SJSA1 (cell line): Measurements from ENCODE around the gene POU3F1. TPM values are rescaled to one million over a fixed set of nuclear protein-coding genes. Genes with fewer than 3 reads are reported as not detected.

ENCODE experiments used
- DNase-seq, 2 experiments: peaks; one replicate each; pipeline ENCODE4 v3.0.0-alpha.2; 2015 to 2020; ENCODE audit warnings: low spot score in 2 of 2, low read depth in 1 of 2
- H3K27ac ChIP-seq: fragments of 250-450 bp; sonication (Bioruptor Pico); 2 replicates; pipeline ENCODE4 v1.5.1; 2020; ENCODE audit warnings: mild to moderate bottlenecking, moderate library complexity
- H3K27me3 ChIP-seq: fragments of 250-450 bp; sonication (Bioruptor Pico); replicated peaks from 2 replicates; pipeline ENCODE4 v1.5.1; 2020; ENCODE audit warnings: mild to moderate bottlenecking, moderate library complexity
- H3K36me3 ChIP-seq: fragments of 250-450 bp; sonication (Bioruptor Pico); 2 replicates; pipeline ENCODE4 v1.5.1; 2020; ENCODE audit warnings: mild to moderate bottlenecking
- H3K4me1 ChIP-seq: fragments of 250-450 bp; sonication (Bioruptor Pico); replicated peaks from 2 replicates; pipeline ENCODE4 v1.6.1; 2021; ENCODE audit warnings: mild to moderate bottlenecking
- H3K4me3 ChIP-seq: fragments of 250-450 bp; sonication (Bioruptor Pico); 2 replicates; pipeline ENCODE4 v1.5.1; 2020; ENCODE audit warnings: mild to moderate bottlenecking
- H3K9me3 ChIP-seq: fragments of 250-450 bp; sonication (Bioruptor Pico); replicated peaks from 2 replicates; pipeline ENCODE4 v1.5.1; 2020; ENCODE audit warnings: mild to moderate bottlenecking
- total RNA-seq: library from RNA; depleted of rRNA; stranded (reverse); fragments of >200 nt; shearing (Covaris generic); gene quantifications from 2 replicates; pipeline ENCODE4 v1.2.3, GENCODE V29; 2014

POU3F1 gene
- total RNA-seq, 1 experiment from 2014 or later, result 0.26 TPM

DNA sequence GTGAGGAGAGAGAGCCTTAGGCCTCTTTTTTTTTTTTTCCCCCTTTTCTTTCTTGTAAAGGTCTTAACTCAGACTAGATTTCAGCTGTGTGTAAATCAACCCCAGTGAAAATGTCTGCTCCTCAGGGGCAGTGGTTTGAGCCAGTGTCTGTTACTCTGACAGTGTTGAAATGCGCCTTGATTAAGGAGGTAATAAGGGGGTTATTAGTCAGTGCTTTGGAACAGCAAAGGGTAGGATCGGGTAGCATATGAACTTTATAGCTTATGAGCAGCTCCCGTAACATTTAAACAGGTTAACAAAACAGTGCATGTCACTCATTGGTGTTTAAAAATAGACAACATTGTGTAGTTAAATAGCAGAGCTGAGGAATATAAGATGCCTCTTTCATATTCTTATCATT is 23.8 kb downstream of the POU3F1 start:
- no peaks in the 10 kb centered on the region for H3K4me1 ChIP-seq
- H3K36me3 ChIP-seq, result peaks cover 92% of the 10 kb centered on the region
- no peaks in the 10 kb centered on the region for H3K27me3 ChIP-seq
- H3K4me3 ChIP-seq, result no peak overlapping the region
- H3K9me3 ChIP-seq, result no peaks in the 10 kb centered on the region
- DNase-seq, result no peak
- no peak overlapping the region for H3K27ac ChIP-seq

DNA sequence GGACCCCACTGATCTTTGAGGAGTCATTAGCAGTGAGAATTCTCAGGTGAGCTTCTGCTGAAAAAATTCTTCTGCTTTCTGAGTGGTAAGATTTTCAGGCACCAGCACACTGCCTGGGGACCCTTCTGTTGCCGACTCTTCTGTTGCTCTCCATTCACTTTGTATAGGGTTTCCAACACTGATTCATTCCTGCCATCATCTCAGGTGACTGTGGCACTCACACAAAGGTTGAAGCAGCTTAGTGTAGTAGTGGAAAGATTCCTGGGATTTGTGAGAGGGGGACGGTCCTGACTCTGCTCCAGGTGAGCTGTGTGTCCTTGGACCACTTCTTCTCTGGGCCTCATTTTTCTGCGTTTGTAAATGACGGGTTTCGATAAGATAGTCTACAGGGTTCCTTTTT is 24.6 kb downstream of the POU3F1 start:
- H3K4me3 ChIP-seq, result no peak overlapping the region
- no peaks in the 10 kb centered on the region for H3K4me1 ChIP-seq
- DNase-seq, result no peak
- no peaks in the 10 kb centered on the region for H3K27me3 ChIP-seq
- no peaks in the 10 kb centered on the region for H3K9me3 ChIP-seq
- peaks cover 100% of the 10 kb centered on the region for H3K36me3 ChIP-seq
- H3K27ac ChIP-seq, result no peak overlapping the region

GRCh38 chr1:38020396-38020795 is 26.2 kb downstream of the POU3F1 start:
- Histone ChIP-seq H3K27ac (no peak overlapping the region), H3K27me3 (no peaks in the 10 kb centered on the region), H3K4me1 (peaks cover 1% of the 10 kb centered on the region; the same call in 1 of the 2 replicates), H3K9me3 (no peaks in the 10 kb centered on the region), H3K36me3 (peaks cover 100% of the 10 kb centered on the region), H3K4me3 (no peak overlapping the region)
- no peak for DNase-seq

- DNase-seq, result peak in 1 of 2 experiments; percentile 39
- Histone ChIP-seq H3K27me3 (no peaks in the 10 kb centered on the region), H3K36me3 (peaks cover 99% of the 10 kb centered on the region)
These were observed 27.7 kb downstream of the POU3F1 start for GRCh38 chr1:38018864-38019343.

DNA sequence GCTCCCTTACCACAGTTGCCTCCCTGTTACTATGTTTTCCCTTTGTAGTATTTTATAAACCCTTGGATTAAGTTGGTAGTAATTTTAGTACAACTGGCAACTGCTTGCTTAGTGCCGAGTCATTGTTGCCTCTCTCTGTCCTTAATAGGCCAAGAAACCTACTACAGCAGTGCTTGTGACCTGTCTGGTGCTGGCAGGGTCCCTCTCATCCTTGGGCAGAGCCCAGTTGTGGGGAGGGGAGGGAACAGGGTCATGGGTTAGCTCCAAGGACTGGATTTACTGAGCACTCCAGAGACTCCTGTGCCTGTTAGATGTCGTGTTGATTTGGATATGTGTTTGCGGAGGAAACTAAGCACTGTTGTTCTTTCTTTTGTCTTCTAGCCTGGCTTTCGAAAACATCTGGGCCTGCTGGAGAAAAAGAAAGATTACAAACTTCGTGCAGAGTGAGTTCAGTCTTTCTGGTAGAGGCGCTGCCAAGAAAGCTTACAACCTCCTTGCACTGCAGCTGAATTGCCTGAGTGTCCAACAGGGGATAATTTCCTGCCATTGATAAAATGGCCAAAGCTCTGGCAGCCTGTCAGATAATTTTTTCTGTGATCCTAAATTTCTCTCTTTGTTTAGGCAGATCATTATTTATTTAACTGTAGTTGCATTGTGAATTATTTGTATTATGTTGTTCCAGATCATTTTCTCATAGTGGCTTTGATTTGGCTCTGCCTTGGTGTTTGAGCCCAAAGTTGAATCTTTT is 30.4 kb downstream of the POU3F1 start:
- Histone ChIP-seq H3K9me3 (no peaks in the 10 kb centered on the region), H3K4me3 (no peak overlapping the region), H3K27me3 (no peaks in the 10 kb centered on the region), H3K4me1 (peaks cover 21% of the 10 kb centered on the region), H3K36me3 (peaks cover 83% of the 10 kb centered on the region), H3K27ac (no peak overlapping the region)
- no peak for DNase-seq

More at GRCh38 chr1:38018864-38019343, 27.7 kb downstream of the POU3F1 start:
- Histone ChIP-seq H3K4me3 (no peak overlapping the region), H3K9me3 (no peaks in the 10 kb centered on the region), H3K27ac (no peak overlapping the region), H3K4me1 (peaks cover 8% of the 10 kb centered on the region)

- no peak for DNase-seq
- no peak overlapping the region for H3K27ac ChIP-seq
- H3K9me3 ChIP-seq, result no peaks in the 10 kb centered on the region
- no peak overlapping the region for H3K4me3 ChIP-seq
- no peaks in the 10 kb centered on the region for H3K27me3 ChIP-seq
- H3K36me3 ChIP-seq, result peaks cover 70% of the 10 kb centered on the region
- H3K4me1 ChIP-seq, result peaks cover 21% of the 10 kb centered on the region
These were observed 31.7 kb downstream of the POU3F1 start for GRCh38 chr1:38014724-38015424.

DNA sequence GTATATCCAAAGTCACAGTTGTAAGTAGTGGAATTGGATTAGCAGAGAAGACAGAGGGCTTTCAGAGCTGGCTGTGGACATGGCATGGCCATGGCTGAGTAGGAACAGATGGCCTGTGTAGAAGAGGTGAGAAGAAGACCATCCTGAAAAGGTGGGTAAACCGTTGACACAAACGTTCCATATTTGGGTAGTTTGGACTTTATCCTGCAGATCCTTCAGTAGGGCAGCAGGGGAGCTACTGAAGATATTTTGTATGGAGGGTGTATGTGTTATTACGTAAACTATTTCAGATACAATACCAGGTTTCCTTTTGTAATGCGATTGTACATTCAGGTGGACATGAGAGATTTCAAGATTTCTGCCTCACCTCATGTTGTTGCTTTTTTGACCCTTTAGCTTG is 32.4 kb downstream of the POU3F1 start:
- Histone ChIP-seq H3K36me3 (peaks cover 63% of the 10 kb centered on the region), H3K4me1 (peaks cover 24% of the 10 kb centered on the region), H3K9me3 (no peaks in the 10 kb centered on the region), H3K27ac (no peak overlapping the region), H3K4me3 (no peak overlapping the region), H3K27me3 (no peaks in the 10 kb centered on the region)
- DNase-seq, result no peak

GRCh38 chr1:38013227-38013622 is 33.4 kb downstream of the POU3F1 start:
- H3K36me3 ChIP-seq, result peaks cover 54% of the 10 kb centered on the region
- H3K27ac ChIP-seq, result peak overlapping the region; percentile 85
- H3K4me3 ChIP-seq, result peak overlapping the region; percentile 71
- H3K27me3 ChIP-seq, result no peaks in the 10 kb centered on the region
- no peaks in the 10 kb centered on the region for H3K9me3 ChIP-seq
- peaks cover 27% of the 10 kb centered on the region for H3K4me1 ChIP-seq
- DNase-seq, result no peak

- Histone ChIP-seq H3K9me3 (no peaks in the 10 kb centered on the region), H3K4me1 (peaks cover 27% of the 10 kb centered on the region), H3K4me3 (peak within 1 kb of the TSS; percentile 71), H3K27me3 (no peaks in the 10 kb centered on the region), H3K27ac (peak within 1 kb of the TSS; percentile 85), H3K36me3 (peaks cover 48% of the 10 kb centered on the region)
- DNase-seq, result peak; percentile 93 to 97
These were observed 34.0 kb downstream of the POU3F1 start, which contains the start of gene UTP11 for GRCh38 chr1:38012363-38013226. UTP11 (plus strand) TSS chr1:38012734; CDS start chr1:38012803, 69 bp downstream.

DNA sequence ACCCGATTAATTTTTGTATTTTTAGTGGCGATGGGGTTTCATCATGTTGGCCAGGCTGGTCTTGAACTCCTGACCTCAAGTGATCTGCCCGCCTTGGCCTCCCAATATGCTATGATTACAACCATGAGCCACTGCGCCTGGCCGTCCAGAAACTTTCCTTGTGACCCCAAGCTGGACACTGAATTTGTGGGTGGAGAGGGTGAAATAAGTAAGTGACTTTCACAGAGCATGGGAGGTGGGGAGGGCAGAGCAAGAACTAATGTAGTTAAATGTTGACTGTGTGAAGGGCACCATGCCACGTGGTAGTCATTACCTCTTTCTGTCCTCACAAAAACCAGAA is 36.8 kb downstream of the POU3F1 start:
- Histone ChIP-seq H3K36me3 (peaks cover 20% of the 10 kb centered on the region), H3K4me1 (peaks cover 24% of the 10 kb centered on the region), H3K9me3 (no peaks in the 10 kb centered on the region), H3K27me3 (no peaks in the 10 kb centered on the region), H3K27ac (no peak overlapping the region), H3K4me3 (no peak overlapping the region)
- DNase-seq, result no peak

GRCh38 chr1:38009088-38009840 is 37.3 kb downstream of the POU3F1 start:
- H3K9me3 ChIP-seq, result no peaks in the 10 kb centered on the region
- peaks cover 29% of the 10 kb centered on the region for H3K4me1 ChIP-seq
- no peaks in the 10 kb centered on the region for H3K27me3 ChIP-seq
- peaks cover 19% of the 10 kb centered on the region for H3K36me3 ChIP-seq
- H3K4me3 ChIP-seq, result no peak overlapping the region
- DNase-seq, result peak in 1 of 2 experiments; percentile 49
- no peak overlapping the region for H3K27ac ChIP-seq

- H3K36me3 ChIP-seq, result peaks cover 28% of the 10 kb centered on the region
- no peak for DNase-seq
- no peaks in the 10 kb centered on the region for H3K27me3 ChIP-seq
- H3K4me1 ChIP-seq, result peaks cover 41% of the 10 kb centered on the region
- H3K27ac ChIP-seq, result no peak overlapping the region
- H3K9me3 ChIP-seq, result no peaks in the 10 kb centered on the region
- H3K4me3 ChIP-seq, result no peak overlapping the region
These were observed 40.4 kb downstream of the POU3F1 start for GRCh38 chr1:38006008-38006828.
